Measurements from ENCODE around the gene ADAM30. TPM values are rescaled to one million over a fixed set of nuclear protein-coding genes. Genes with fewer than 3 reads are reported as not detected.

Gene ADAM30
- total RNA-seq (2016; rRNA removed; fragmentation: Illumina TruSeq; extraction: Trizol) (not detected in 2 replicates), polyA plus RNA-seq (2011; rRNA removed) (not detected in 2 replicates), polyA minus RNA-seq (2011; rRNA and poly(A)+ RNA removed; ENCODE audit: low replicate concordance) (not detected in 2 replicates), Bru-seq, nascent RNA (not detected), BruChase-seq, experiment 1, labeled RNA remaining after a 6-hour chase (not detected), BruChase-seq, experiment 2, labeled RNA remaining after a 2-hour chase (not detected)
- not detected in 2 replicates for total RNA-seq (2016; cell fraction: cytosol; rRNA removed; fragmentation: Illumina TruSeq; extraction: Trizol; ENCODE audit: low read depth)
- total RNA-seq (2016; cell fraction: insoluble cytoplasmic fraction; rRNA removed; fragmentation: Illumina TruSeq; extraction: Trizol), result not detected in 2 replicates
- not detected in 2 replicates for total RNA-seq (2016; cell fraction: membrane; rRNA removed; fragmentation: Illumina TruSeq; extraction: Trizol)
- total RNA-seq (2016; cell fraction: nucleus; rRNA removed; fragmentation: Illumina TruSeq; extraction: Trizol), result not detected in 2 replicates
- not detected in 2 replicates for polyA plus RNA-seq (2011; cell fraction: cytosol; rRNA removed)
- polyA plus RNA-seq (2011; cell fraction: nucleus; rRNA removed), result not detected in 2 replicates
- polyA plus RNA-seq (2012), result not detected in 2 replicates
- polyA plus RNA-seq (2016; cell fraction: cytosol; fragmentation: Illumina TruSeq; extraction: Trizol; ENCODE audit: low read depth), result not detected in 2 replicates
- not detected in 2 replicates for polyA plus RNA-seq (2016; cell fraction: insoluble cytoplasmic fraction; fragmentation: Illumina TruSeq; extraction: Trizol; ENCODE audit: low read depth)
- not detected in 2 replicates for polyA plus RNA-seq (2016; cell fraction: membrane; fragmentation: Illumina TruSeq; extraction: Trizol; ENCODE audit: low read depth)
- not detected in 2 replicates for polyA plus RNA-seq (2016; cell fraction: nucleus; fragmentation: Illumina TruSeq; extraction: Trizol; ENCODE audit: insufficient read depth, low read depth)
- polyA minus RNA-seq (2011; cell fraction: cytosol; rRNA and poly(A)+ RNA removed), result not detected in 2 replicates
- not detected in 2 replicates for polyA minus RNA-seq (2011; cell fraction: nucleus; rRNA and poly(A)+ RNA removed)
- long read RNA-seq, experiment 1, result 0 reads
- long read RNA-seq, experiment 2, result 0 reads

GRCh38 chr1:119896303-119896702, at the start of gene ADAM30:
Gene ADAM30, minus strand, starts transcription at chr1:119896515. Its CDS starts 179 bp downstream, at chr1:119896336.
- Histone ChIP-seq H3K9me3 (ENCODE audit: low read length) (no peaks in the 10 kb centered on the region), H3K27ac (ENCODE audit: extremely low read length, insufficient read depth, low read length) (no peak within 1 kb of the TSS), H3K4me2 (ENCODE audit: low read depth, low read length) (no peak within 1 kb of the TSS), H3K4me3 (replicated peaks in 1 of 3; ENCODE audit: insufficient read depth in 1 of 3, low read depth in 2 of 3, low read length in 3 of 3) (no peak within 1 kb of the TSS), H3K9ac (ENCODE audit: insufficient read depth, low read depth, low read length) (no peak within 1 kb of the TSS), H4K20me1 (ENCODE audit: insufficient read depth, low read length) (no peaks in the 10 kb centered on the region), H3K79me2 (ENCODE audit: insufficient read depth, low read length) (no peaks in the 10 kb centered on the region), H3K27me3 (ENCODE audit: control insufficient read depth in 1 of 2, insufficient read depth in 2 of 2, low read length in 2 of 2) (peaks cover 0 to 3% of the 10 kb centered on the region in 2 experiments; a peak in 1 of 5 replicates), H2AFZ (ENCODE audit: low read length) (no peak within 1 kb of the TSS), H3K36me3 (replicated peaks in 1 of 2; ENCODE audit: control insufficient read depth in 1 of 2, insufficient read depth in 2 of 2, low read length in 2 of 2) (no peaks in the 10 kb centered on the region), H3K4me1 (ENCODE audit: insufficient read depth, low read length) (peaks cover 42% of the 10 kb centered on the region)
- CTCF ChIA-PET (ENCODE audit: low intra/inter-chr PET ratio, low total read pairs), result no interaction called here
- in situ Hi-C loops (cut with HindIII; ENCODE audit: extremely low pct_ligation_motif_present, low pct_unique_long_range_greater_than_20kb), result loop anchor here (5.0 kb wide), 1 partner anchor 36 kb away; no protein-coding TSS in a partner anchor
- POLR2A ChIA-PET, result no interaction called here
- ATAC-seq (no peak), DNase-seq (ENCODE audit: low spot score) (no peak), FAIRE-seq (no peak)
- intact Hi-C loops (cut with micrococcal nuclease; ENCODE audit: unreplicated experiment), result no loop called here
- BruUV-seq (replicated peaks), result no TSS peak
- 83% methylated on average over 24 of the region's 24 CpGs for WGBS (ENCODE audit: low lambda C conversion rate)
- no peak for TF ChIP-seq RXRA (CRISPR knock-in tag; IDR thresholded peaks at IDR 0.05)
- no peak for TF ChIP-seq ZNF709 (CRISPR knock-in tag; IDR thresholded peaks at IDR 0.05)
- no peak for TF ChIP-seq ZNF350 (CRISPR knock-in tag; IDR thresholded peaks at IDR 0.05; ENCODE audit: borderline replicate concordance, low read depth)
- no peak for TF ChIP-seq ARNTL (CRISPR knock-in tag; IDR thresholded peaks at IDR 0.05)
- no peak for TF ChIP-seq FOXO1 (CRISPR knock-in tag; IDR thresholded peaks at IDR 0.05)

Measured in HepG2 (cell line).